ENCODE measurements around the gene SIX2.

GRCh38 chr2:44956843-44957242 is 52.4 kb downstream of the SIX2 start:
- TF ChIP-seq SRSF7 (optimal IDR thresholded peaks at IDR 0.05; ENCODE audit: low read depth, low read length), result no peak
- no peak for TF ChIP-seq NFRKB (IDR thresholded peaks at IDR 0.05; ENCODE audit: low read depth)

Measured in K562 (cell line).